T-cell (primary cell): Measurements from ENCODE around the gene DBF4B. TPM values are rescaled to one million over a fixed set of nuclear protein-coding genes. Genes with fewer than 3 reads are reported as not detected.
"Not testable (repeated sequence)": the region's sequence is repeated elsewhere in the genome, so short reads cannot be mapped to it uniquely, and the experiment has no call there.

Experiments used
- ATAC-seq, 4 experiments: fragments of 200-7000 bp in 3 of 4; fragments of 150-1000 bp in 1 of 4; cut with Tn5 transposase; replicated peaks in 1 of 4; 1 replicate in 3 of 4; 2 replicates in 1 of 4; pipeline ENCODE4 v1.10.0; 2021; ENCODE audit warnings: moderate library complexity in 3 of 4, mild to moderate bottlenecking in 2 of 4, moderate number of reproducible peaks in 1 of 4
- CTCF ChIA-PET, 2 donors: fragments of 300-600 bp; sonication (Branson Sonifier 250); formaldehyde crosslinking; loops; one replicate each; lab custom pipeline; 2022; ENCODE audit warnings: antibody characterized with exemption in 2 of 2; lab: Charles Lee
- POLR2A ChIA-PET, 2 donors: fragments of 300-600 bp; sonication (Branson Sonifier 250); formaldehyde crosslinking; loops; one replicate each; lab custom pipeline; 2022; ENCODE audit warnings: antibody characterized with exemption in 2 of 2; lab: Charles Lee
- DNase-seq, 35 experiments: peaks; one replicate each; pipeline versions ENCODE4 v3.0.0 to v3.0.0-alpha.2; 2013 to 2023
- H3K27ac ChIP-seq: one replicate; pipeline ENCODE4 v1.5.1; 2013; ENCODE audit warnings: low read length
- H3K27me3 ChIP-seq, 2 experiments: replicated peaks in 1 of 2; 1 replicate in 1 of 2; 2 replicates in 1 of 2; pipeline versions ENCODE4 v1.6.1 to v1.7.0; 2013; ENCODE audit warnings: low read length in 1 of 2, mixed read lengths in 1 of 2; ENCODE audit not compliant: control insufficient read depth in 2 of 2, insufficient read depth in 2 of 2; ENCODE audit errors: extremely low read depth in 1 of 2
- H3K36me3 ChIP-seq, 2 donors: 1 replicate in 1 of 2; 2 replicates in 1 of 2; pipeline versions ENCODE4 v1.6.1 to v1.7.0; 2013; ENCODE audit warnings: low read length in 1 of 2; ENCODE audit not compliant: control insufficient read depth in 2 of 2, insufficient read depth in 1 of 2; ENCODE audit errors: extremely low read depth in 1 of 2
- H3K4me1 ChIP-seq, 2 experiments: 1 replicate in 1 of 2; 2 replicates in 1 of 2; pipeline versions ENCODE4 v1.6.1 to v1.7.0; 2013; ENCODE audit warnings: low read length in 2 of 2, mixed read lengths in 1 of 2; ENCODE audit not compliant: insufficient read depth in 2 of 2, control insufficient read depth in 1 of 2; ENCODE audit errors: extremely low read depth in 1 of 2
- H3K4me3 ChIP-seq, 2 donors: 1 replicate in 1 of 2; 2 replicates in 1 of 2; pipeline versions ENCODE4 v1.5.1 to v1.7.0; 2013; ENCODE audit warnings: mild to moderate bottlenecking in 2 of 2, low read length in 1 of 2, moderate library complexity in 1 of 2; ENCODE audit not compliant: control insufficient read depth in 1 of 2; ENCODE audit errors: extremely low read depth in 1 of 2
- H3K9me3 ChIP-seq: 2 replicates; pipeline ENCODE4 v1.7.0; 2013
- H3K27ac Mint-ChIP-seq, 2 donors: one replicate each; pipeline ENCODE4 v1.8.0; 2020 to 2021; ENCODE audit warnings: mild to moderate bottlenecking in 2 of 2, mixed read lengths in 2 of 2
- H3K27me3 Mint-ChIP-seq, 2 donors: one replicate each; pipeline ENCODE4 v1.8.0; 2021 to 2022; ENCODE audit warnings: mixed read lengths in 2 of 2
- H3K36me3 Mint-ChIP-seq: one replicate; pipeline ENCODE4 v1.8.0; 2021; ENCODE audit warnings: mixed read lengths
- H3K4me1 Mint-ChIP-seq, 3 donors: one replicate each; pipeline ENCODE4 v1.8.0; 2020 to 2022; ENCODE audit warnings: mixed read lengths in 3 of 3, mild to moderate bottlenecking in 1 of 3
- H3K4me3 Mint-ChIP-seq, 3 donors: one replicate each; pipeline ENCODE4 v1.8.0; 2020 to 2022; ENCODE audit warnings: mild to moderate bottlenecking in 3 of 3, mixed read lengths in 3 of 3, moderate library complexity in 3 of 3
- H3K9me3 Mint-ChIP-seq, 3 donors: one replicate each; pipeline ENCODE4 v1.8.0; 2020 to 2022; ENCODE audit warnings: mixed read lengths in 3 of 3
- WGBS: methylation state at CpG from one replicate; pipeline ENCODE4 v1.1.5; 2013; ENCODE audit warnings: missing lambda C conversion rate; ENCODE audit not compliant: insufficient coverage; 5-methylcytosine and 5-hydroxymethylcytosine counted together
- total RNA-seq, 35 experiments: library from RNA in 6 of 35; stranded (reverse) in 6 of 35; fragments of 120-200 nt in 1 of 35; gene quantifications; one replicate each; pipeline versions ENCODE4 v1.2.1 to v1.2.4 and lab custom pipeline; 2013 to 2026

Gene DBF4B
- total RNA-seq, 5 donors from 2014 or later (not counting 1 experiment from before 2014, with no cell fraction given), result 3.8 to 7.8 (median 6.8) TPM

GRCh38 chr17:44755180-44755579 lies 46.7 kb downstream of the DBF4B start:
- H3K27ac ChIP-seq, POLR2A ChIA-PET, ATAC-seq, H3K4me3 ChIP-seq, H3K27ac Mint-ChIP-seq, H3K4me1 Mint-ChIP-seq, H3K4me3 Mint-ChIP-seq, H3K36me3 ChIP-seq, H3K9me3 Mint-ChIP-seq, DNase-seq, H3K9me3 ChIP-seq: not testable (repeated sequence)
- CTCF ChIA-PET, result interaction anchor here in 1 of 2 donors (0.6 kb wide), 1 partner anchor 64 kb away, joined by 6 read pairs; no protein-coding TSS in a partner anchor
- H3K36me3 Mint-ChIP-seq, result peaks cover 12% of the 10 kb centered on the region
- peaks cover 0 to 13% of the 10 kb centered on the region in 2 experiments for H3K4me1 ChIP-seq
- H3K27me3 ChIP-seq, result peaks cover 2 to 41% of the 10 kb centered on the region in 2 experiments
- H3K27me3 Mint-ChIP-seq, result peaks cover 7 to 20% of the 10 kb centered on the region in 2 donors
- WGBS, result 92% methylated on average over 2 of the region's 5 CpGs

GRCh38 chr17:44757045-44757917 lies 48.8 kb downstream of the DBF4B start:
- 79% methylated on average over 4 of the region's 10 CpGs for WGBS
- CTCF ChIA-PET, result interaction anchor here (0.5 to 0.6 kb wide), 3 partner anchors 15 to 80 kb away, joined by 3 to 9 read pairs (median 3); no protein-coding TSS in a partner anchor
- peaks cover 0 to 4% (median 2%) of the 10 kb centered on the region in 3 donors for H3K4me1 Mint-ChIP-seq
- Histone ChIP-seq H3K36me3 (no peaks in the 10 kb centered on the region), H3K27me3 (peaks cover 2 to 58% of the 10 kb centered on the region in 2 experiments), H3K9me3 (no peaks in the 10 kb centered on the region), H3K27ac (no peak overlapping the region), H3K4me3 (no peak overlapping the region), H3K4me1 (peaks cover 0 to 13% of the 10 kb centered on the region in 2 experiments)
- no peaks in the 10 kb centered on the region for H3K36me3 Mint-ChIP-seq
- peak overlapping the region in 2 of 3 donors; percentile 71 to 74 for H3K4me3 Mint-ChIP-seq
- ATAC-seq (no peak), DNase-seq (no peak)
- POLR2A ChIA-PET, result no interaction called here
- no peak overlapping the region for H3K27ac Mint-ChIP-seq
- H3K9me3 Mint-ChIP-seq, result no peaks in the 10 kb centered on the region
- peaks cover 20 to 39% of the 10 kb centered on the region in 2 donors for H3K27me3 Mint-ChIP-seq

- peak overlapping the region; percentile 41 to 74 (median 71) for H3K4me3 Mint-ChIP-seq
- Histone ChIP-seq H3K9me3 (no peaks in the 10 kb centered on the region), H3K36me3 (no peaks in the 10 kb centered on the region), H3K27ac (no peak overlapping the region), H3K27me3 (peaks cover 2 to 63% of the 10 kb centered on the region in 2 experiments), H3K4me3 (no peak overlapping the region), H3K4me1 (peaks cover 0 to 13% of the 10 kb centered on the region in 2 experiments)
- no peaks in the 10 kb centered on the region for H3K36me3 Mint-ChIP-seq
- 50% methylated on average over 2 of the region's 5 CpGs for WGBS
- H3K9me3 Mint-ChIP-seq, result no peaks in the 10 kb centered on the region
- ATAC-seq (no peak), DNase-seq (no peak)
- peaks cover 20 to 44% of the 10 kb centered on the region in 2 donors for H3K27me3 Mint-ChIP-seq
- POLR2A ChIA-PET, result no interaction called here
- peak overlapping the region in 1 of 2 donors; percentile 49 for H3K27ac Mint-ChIP-seq
- peaks cover 0 to 4% (median 2%) of the 10 kb centered on the region in 3 donors for H3K4me1 Mint-ChIP-seq
- CTCF ChIA-PET, result interaction anchor here in 1 of 2 donors (0.5 kb wide), 1 partner anchor 15 kb away, joined by 3 read pairs; no protein-coding TSS in a partner anchor
These were observed 49.5 kb downstream of the DBF4B start for GRCh38 chr17:44757918-44758413.

GRCh38 chr17:44758414-44759085 lies 50.1 kb downstream of the DBF4B start, which contains the start of gene ADAM11:
Gene ADAM11 (plus strand): TSS chr17:44758988. CDS start chr17:44759200, 212 bp downstream.
- no peaks in the 10 kb centered on the region for H3K9me3 ChIP-seq
- peak; percentile 56 to 68 (median 64) for ATAC-seq
- ChIA-PET POLR2A (no interaction called here), CTCF (no interaction called here)
- Mint-ChIP-seq H3K4me1 (peaks cover 0 to 4% (median 2%) of the 10 kb centered on the region in 3 donors), H3K27ac (peak within 1 kb of the TSS in 1 of 2 donors; percentile 49), H3K27me3 (peaks cover 20 to 50% of the 10 kb centered on the region in 2 donors), H3K4me3 (peak within 1 kb of the TSS; percentile 41 to 74 (median 71)), H3K36me3 (no peaks in the 10 kb centered on the region), H3K9me3 (no peaks in the 10 kb centered on the region)
- no peak within 1 kb of the TSS for H3K27ac ChIP-seq
- WGBS, result 3% methylated on average over 58 of the region's 74 CpGs
- no peaks in the 10 kb centered on the region for H3K36me3 ChIP-seq
- peak within 1 kb of the TSS; percentile 26 to 35 for H3K4me3 ChIP-seq
- H3K4me1 ChIP-seq, result peaks cover 0 to 13% of the 10 kb centered on the region in 2 experiments
- DNase-seq, result peak in 1 of 35 experiments; percentile 23
- peaks cover 2 to 66% of the 10 kb centered on the region in 2 experiments for H3K27me3 ChIP-seq

- Histone ChIP-seq H3K4me1 (peaks cover 0 to 13% of the 10 kb centered on the region in 2 experiments), H3K4me3 (peak overlapping the region; percentile 20 to 26), H3K36me3 (no peaks in the 10 kb centered on the region), H3K27me3 (peaks cover 2 to 65% of the 10 kb centered on the region in 2 experiments), H3K9me3 (no peaks in the 10 kb centered on the region), H3K27ac (no peak overlapping the region)
- peak overlapping the region in 1 of 3 donors; percentile 24 for H3K4me3 Mint-ChIP-seq
- no peak overlapping the region for H3K27ac Mint-ChIP-seq
- peaks cover 20 to 56% of the 10 kb centered on the region in 2 donors for H3K27me3 Mint-ChIP-seq
- H3K9me3 Mint-ChIP-seq, result no peaks in the 10 kb centered on the region
- WGBS, result 11% methylated on average over 44 of the region's 60 CpGs
- peaks cover 0 to 4% (median 2%) of the 10 kb centered on the region in 3 donors for H3K4me1 Mint-ChIP-seq
- ATAC-seq (peak; percentile 26 to 45 (median 36)), DNase-seq (no peak)
- ChIA-PET CTCF (no interaction called here), POLR2A (no interaction called here)
- H3K36me3 Mint-ChIP-seq, result no peaks in the 10 kb centered on the region
These were observed 50.8 kb downstream of the DBF4B start for GRCh38 chr17:44759086-44759915.
